PC-3 (cell line): ENCODE data around the gene OR14A16. TPM values are rescaled to one million over a fixed set of nuclear protein-coding genes. Genes with fewer than 3 reads are reported as not detected.

ENCODE experiments used
- ATAC-seq: fragments of 200-7000 bp; cut with Tn5 transposase; 2 replicates; pipeline ENCODE4 v1.9.1; 2020; ENCODE audit warnings: mild to moderate bottlenecking, moderate library complexity
- BruUV-seq: library from RNA; stranded (reverse); fragments of 400-500 nt; replicated peaks from 2 replicates; lab custom pipeline; 2021; lab: Mats Ljungman, UMichigan
- CTCF ChIA-PET: fragments of 300-600 bp; sonication (Branson Sonifier 250); formaldehyde crosslinking; loops from one replicate; lab custom pipeline; 2022; ENCODE audit warnings: antibody characterized with exemption; lab: Charles Lee
- POLR2A ChIA-PET: fragments of 300-600 bp; sonication (Branson Sonifier 250); formaldehyde crosslinking; loops from one replicate; lab custom pipeline; 2022; ENCODE audit warnings: antibody characterized with exemption; ENCODE audit not compliant: unreplicated experiment; lab: Charles Lee
- DNase-seq: peaks from one replicate; pipeline ENCODE4 v3.0.0-alpha.2; 2015
- H2AFZ ChIP-seq: fragments of 300-600 bp; sonication (generic); 2 replicates; pipeline ENCODE4 v1.6.0; 2016; ENCODE audit warnings: antibody characterized with exemption, low read length
- H3F3A ChIP-seq: fragments of 300-600 bp; sonication (generic); one replicate; pipeline ENCODE4 v1.6.0; 2017; ENCODE audit warnings: antibody characterized with exemption, low read length, control low read depth, mild to moderate bottlenecking; ENCODE audit not compliant: unreplicated experiment
- H3K27ac ChIP-seq: fragments of 300-600 bp; sonication (generic); 2 replicates; pipeline ENCODE4 v1.5.1; 2016; ENCODE audit warnings: mild to moderate bottlenecking, low read length
- H3K27me3 ChIP-seq: fragments of 300-600 bp; sonication (generic); 2 replicates; pipeline ENCODE4 v1.6.1; 2016; ENCODE audit warnings: low read length, mixed read lengths
- H3K36me3 ChIP-seq: fragments of 300-600 bp; sonication (generic); 2 replicates; pipeline ENCODE4 v1.6.1; 2016; ENCODE audit warnings: low read depth, mixed run types, low read length, mixed read lengths
- H3K4me1 ChIP-seq: fragments of 300-600 bp; sonication (generic); 2 replicates; pipeline ENCODE4 v1.5.1; 2016; ENCODE audit warnings: low read length; ENCODE audit not compliant: insufficient read depth
- H3K4me2 ChIP-seq: fragments of 300-600 bp; sonication (generic); 2 replicates; pipeline ENCODE4 v1.6.0; 2016; ENCODE audit warnings: low read length
- H3K4me3 ChIP-seq: fragments of 300-600 bp; sonication (generic); 2 replicates; pipeline ENCODE4 v1.5.1; 2016; ENCODE audit warnings: mild to moderate bottlenecking, low read length, mixed read lengths
- H3K79me2 ChIP-seq: fragments of 300-600 bp; sonication (generic); 2 replicates; pipeline ENCODE4 v1.6.1; 2017; ENCODE audit warnings: low read length, mixed read lengths
- H3K9ac ChIP-seq: fragments of 300-600 bp; sonication (generic); 2 replicates; pipeline ENCODE4 v1.6.0; 2016; ENCODE audit warnings: mild to moderate bottlenecking, low read length
- H3K9me2 ChIP-seq: fragments of 300-600 bp; sonication (generic); replicated peaks from 2 replicates; pipeline ENCODE4 v1.6.1; 2016; ENCODE audit warnings: mixed run types, low read length, mixed read lengths
- H3K9me3 ChIP-seq: fragments of 300-600 bp; sonication (generic); 2 replicates; pipeline ENCODE4 v1.6.1; 2016; ENCODE audit warnings: low read length, mixed read lengths
- H4K20me1 ChIP-seq: fragments of 300-600 bp; sonication (generic); 2 replicates; pipeline ENCODE4 v1.6.1; 2016; ENCODE audit warnings: low read length, mixed read lengths
- CTCF ChIP-seq: fragments of 300-600 bp; sonication (generic); conservative IDR thresholded peaks from 2 replicates; pipeline ENCODE4 v1.5.1; 2017; ENCODE audit warnings: antibody characterized with exemption, low read depth, mild to moderate bottlenecking, low read length
- EZH2 ChIP-seq: fragments of 300-600 bp; sonication (generic); IDR thresholded peaks from one replicate; pipeline ENCODE4 v1.6.1; 2017; ENCODE audit warnings: antibody characterized with exemption, mild to moderate bottlenecking, low read length; ENCODE audit not compliant: unreplicated experiment
- EZH2phosphoT487 ChIP-seq: fragments of 300-600 bp; sonication (generic); IDR thresholded peaks from 2 replicates; pipeline ENCODE4 v1.6.1; 2018; ENCODE audit warnings: mild to moderate bottlenecking, antibody characterized with exemption, low read length, borderline replicate concordance
- intact Hi-C: fragments of 100-400 bp; cut with micrococcal nuclease; formaldehyde crosslinking; loops from 2 replicates; pipeline ENCODE4 v1.9.0; 2023
- total RNA-seq: library from RNA; depleted of rRNA; stranded (reverse); fragments of >200 nt; gene quantifications from 2 replicates; pipeline ENCODE4 v1.2.3, GENCODE V29; 2014

OR14A16 gene
- total RNA-seq, 1 experiment from 2014 or later = not detected

- peak within 1 kb of the TSS; percentile 85 for H3K4me2 ChIP-seq
- intact Hi-C loops = loop anchor here (1.0 to 5.0 kb wide), 5 partner anchors 8 to 328 kb away; partner anchors contain the start of gene OR14A2
- POLR2A ChIA-PET = interaction anchor here (0.5 to 0.6 kb wide), 4 partner anchors 9 to 1001 kb away, joined by 3 to 7 read pairs (median 4); partner anchors contain the start of gene ZNF692
- no TSS peak for BruUV-seq
- H3K27ac ChIP-seq = peak within 1 kb of the TSS; percentile 62
- H3K4me1 ChIP-seq = peaks cover 26% of the 10 kb centered on the region
- ATAC-seq (peak; percentile 83), DNase-seq (peak; percentile 96)
- CTCF ChIA-PET = interaction anchor here (0.6 to 2.2 kb wide), 5 partner anchors 29 to 176 kb away, joined by 3 to 14 read pairs (median 5); no protein-coding TSS in a partner anchor
- H3K79me2 ChIP-seq = peaks cover 33% of the 10 kb centered on the region
- peak within 1 kb of the TSS; percentile 72 for H3K4me3 ChIP-seq
- H3F3A ChIP-seq = no peaks in the 10 kb centered on the region
- H4K20me1 ChIP-seq = 0 out of 2 replicates have a peak, but pooled peaks cover 4% of the 10 kb centered on the region
- no peaks in the 10 kb centered on the region for H3K27me3 ChIP-seq
- no peaks in the 10 kb centered on the region for H3K9me3 ChIP-seq
- TF ChIP-seq EZH2phosphoT487 = peak; percentile 94
- peak; percentile 85 for TF ChIP-seq CTCF
- no peak for TF ChIP-seq EZH2
- H3K9me2 ChIP-seq = no peaks in the 10 kb centered on the region
- peak within 1 kb of the TSS; percentile 66 for H3K9ac ChIP-seq
- H2AFZ ChIP-seq = peak within 1 kb of the TSS; percentile 88
- peaks cover 6% of the 10 kb centered on the region; the same call in 1 of the 2 replicates for H3K36me3 ChIP-seq
Measured at GRCh38 chr1:247857069-247857984, 33.4 kb upstream of the OR14A16 start, which contains the start of gene TRIM58. TRIM58 (plus strand) TSS chr1:247857187; CDS start chr1:247857247, 60 bp downstream.

GRCh38 chr1:247855911-247856310, 32.0 kb upstream of the OR14A16 start:
- Histone ChIP-seq H3F3A (no peaks in the 10 kb centered on the region), H3K4me3 (no peak overlapping the region), H3K27me3 (no peaks in the 10 kb centered on the region), H3K4me2 (no peak overlapping the region), H3K79me2 (peaks cover 30% of the 10 kb centered on the region), H3K9me3 (no peaks in the 10 kb centered on the region), H2AFZ (no peak overlapping the region), H3K9ac (no peak overlapping the region), H3K4me1 (peaks cover 26% of the 10 kb centered on the region), H3K36me3 (peaks cover 3% of the 10 kb centered on the region; the same call in 1 of the 2 replicates), H4K20me1 (0 out of 2 replicates have a peak, but pooled peaks cover 4% of the 10 kb centered on the region), H3K9me2 (no peaks in the 10 kb centered on the region), H3K27ac (no peak overlapping the region)
- POLR2A ChIA-PET = no interaction called here
- CTCF ChIA-PET = no interaction called here
- TF ChIP-seq EZH2phosphoT487 (no peak), CTCF (no peak), EZH2 (no peak)
- peak; percentile 52 for DNase-seq
- no TSS peak for BruUV-seq
- intact Hi-C loops = loop anchor here (5.0 kb wide), 2 partner anchors 109 to 279 kb away; partner anchors contain the start of gene OR14A2
- ATAC-seq = no peak
